Skin of body (tissue), 2 donors: ENCODE data around the gene PIK3IP1. TPM values are rescaled to one million over a fixed set of nuclear protein-coding genes. Genes with fewer than 3 reads are reported as not detected.
"Not testable (repeated sequence)": the region's sequence is repeated elsewhere in the genome, so short reads cannot be mapped to it uniquely, and the experiment has no call there.

Experiments used
- DNase-seq: peaks from one replicate; lab custom pipeline; 2025; lab: John Stamatoyannopoulos, UW
- total RNA-seq: library from RNA; depleted of rRNA; stranded (reverse); fragments of >200 nt; gene quantifications from one replicate; pipeline ENCODE4 v1.2.3, GENCODE V29; 2014

PIK3IP1 gene
- total RNA-seq, 1 donor from 2014 or later, result 14.9 TPM

GRCh38 chr22:31250740-31251600, 41.3 kb downstream of the PIK3IP1 start:
- no peak for DNase-seq

GRCh38 chr22:31248965-31249958, 43.0 kb downstream of the PIK3IP1 start:
- no peak for DNase-seq

- DNase-seq, result peak; percentile 66
Observed at GRCh38 chr22:31248138-31248745, 44.0 kb downstream of the PIK3IP1 start.

DNA sequence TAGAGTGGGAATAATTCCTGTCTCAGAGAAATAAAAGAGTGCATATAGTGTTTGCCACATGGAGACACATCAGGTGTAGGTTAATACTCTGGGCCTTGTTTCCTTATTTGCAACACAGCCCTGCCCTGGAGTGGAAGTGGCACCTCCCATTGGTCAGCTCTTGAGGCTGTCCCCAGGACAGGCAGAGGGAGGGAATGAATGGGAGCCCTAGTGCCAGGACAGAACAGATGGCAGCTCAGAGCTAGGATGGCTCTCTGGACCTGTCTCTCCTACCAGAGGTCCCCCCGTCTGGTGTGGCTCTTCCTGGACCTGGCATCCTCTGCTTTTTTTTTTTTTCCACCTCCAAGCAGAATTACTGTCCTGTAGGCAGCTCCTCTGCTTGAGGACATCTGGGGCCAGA, 44.6 kb downstream of the PIK3IP1 start:
- DNase-seq, result no peak

DNA sequence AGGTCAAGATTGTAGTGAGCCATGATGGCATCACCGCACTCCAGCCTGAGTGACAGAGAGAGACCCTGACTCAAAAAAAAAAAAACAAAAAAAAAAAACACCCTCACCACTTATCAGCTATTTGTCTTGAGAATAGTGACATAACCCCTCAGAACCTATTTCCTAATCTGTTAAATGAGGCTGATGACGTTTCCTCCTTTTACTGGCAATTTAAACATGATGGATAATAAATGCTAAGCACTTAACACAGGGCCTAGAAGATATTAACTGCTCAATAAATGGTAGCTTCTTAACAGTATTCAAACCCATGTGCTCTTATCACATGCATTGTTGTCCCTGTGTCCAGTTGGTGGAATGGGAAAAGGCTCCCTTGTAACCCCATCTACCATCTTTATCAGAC, 45.6 kb downstream of the PIK3IP1 start:
- DNase-seq, result no peak

DNA sequence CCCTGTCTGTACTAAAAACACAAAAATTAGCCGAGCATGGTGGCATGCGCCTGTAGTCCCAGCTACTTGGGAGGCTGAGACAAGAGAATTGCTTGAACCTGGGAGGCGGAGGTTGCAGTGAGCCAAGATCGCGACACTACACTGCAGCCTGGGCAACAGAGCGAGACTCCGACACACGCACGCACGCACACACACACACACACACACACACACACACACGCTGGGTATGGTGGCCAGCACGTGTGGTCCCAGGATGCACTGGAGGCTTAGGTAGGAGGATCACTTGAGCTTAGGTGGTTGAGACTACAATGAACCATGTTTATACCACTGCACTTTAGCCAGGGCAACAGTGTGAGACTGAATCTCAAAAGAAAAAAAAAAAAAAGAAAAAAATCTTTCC, 46.3 kb downstream of the PIK3IP1 start:
- not testable (repeated sequence) for DNase-seq

DNA sequence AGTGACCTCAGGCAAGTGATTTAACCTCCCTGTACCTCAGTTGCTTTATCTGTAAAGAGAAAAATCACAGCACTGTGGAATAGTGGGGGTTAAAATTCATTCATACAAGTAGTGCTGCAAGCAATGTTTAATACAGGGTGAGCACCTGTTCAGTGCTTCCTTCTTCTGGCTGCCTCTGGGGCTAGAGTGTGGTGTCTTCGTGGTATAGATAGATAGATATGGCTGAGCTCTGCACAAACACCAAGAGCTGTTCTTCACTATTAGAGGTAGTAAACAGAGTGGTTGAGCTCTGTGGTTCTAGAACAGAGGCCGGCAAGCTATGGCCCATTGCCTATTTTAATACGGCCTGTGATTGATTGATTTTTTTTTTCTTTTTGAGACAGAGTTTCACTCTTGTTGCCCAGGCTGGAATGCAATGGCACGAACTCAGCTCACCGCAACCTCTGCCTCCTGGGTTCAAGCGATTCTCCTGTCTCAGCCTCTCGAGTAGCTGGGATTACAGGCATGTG, 47.3 kb downstream of the PIK3IP1 start:
- no peak for DNase-seq

- no peak for DNase-seq
Observed at GRCh38 chr22:31244046-31244942, 48.0 kb downstream of the PIK3IP1 start.

DNA sequence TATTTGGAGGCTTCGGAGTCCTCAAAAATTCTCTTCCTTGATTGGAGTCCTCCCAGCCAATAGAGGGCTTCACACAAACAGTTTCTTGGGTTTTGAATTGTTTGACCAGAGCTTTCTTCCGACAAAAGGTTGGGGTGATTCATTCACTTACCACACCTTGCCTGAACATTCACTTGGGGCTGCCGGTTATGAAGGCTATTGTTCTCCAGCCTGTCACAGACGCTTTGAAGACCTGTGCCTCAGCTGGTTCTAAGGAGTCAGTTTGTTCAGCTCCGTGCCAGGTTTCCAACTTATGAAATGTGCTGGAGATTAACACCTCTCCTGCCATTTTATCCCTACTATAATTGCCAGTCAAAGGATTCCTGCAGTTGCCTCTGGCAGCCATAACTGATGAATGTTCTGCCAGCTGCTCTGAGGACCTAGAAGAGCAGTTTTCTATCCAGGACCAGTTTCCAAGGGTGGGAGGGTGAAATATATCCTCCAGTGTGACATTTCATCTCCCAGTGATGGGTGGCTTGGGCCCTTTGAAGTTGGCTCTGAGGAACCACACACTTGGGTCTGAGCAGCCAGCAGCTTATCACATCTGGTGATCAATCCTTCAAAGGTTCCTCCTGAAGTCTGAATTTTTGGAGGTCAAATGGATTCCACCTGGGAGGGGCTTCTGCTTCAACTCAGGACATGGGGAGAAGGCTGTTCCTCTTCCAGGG, 48.8 kb downstream of the PIK3IP1 start:
- DNase-seq, result no peak

DNA sequence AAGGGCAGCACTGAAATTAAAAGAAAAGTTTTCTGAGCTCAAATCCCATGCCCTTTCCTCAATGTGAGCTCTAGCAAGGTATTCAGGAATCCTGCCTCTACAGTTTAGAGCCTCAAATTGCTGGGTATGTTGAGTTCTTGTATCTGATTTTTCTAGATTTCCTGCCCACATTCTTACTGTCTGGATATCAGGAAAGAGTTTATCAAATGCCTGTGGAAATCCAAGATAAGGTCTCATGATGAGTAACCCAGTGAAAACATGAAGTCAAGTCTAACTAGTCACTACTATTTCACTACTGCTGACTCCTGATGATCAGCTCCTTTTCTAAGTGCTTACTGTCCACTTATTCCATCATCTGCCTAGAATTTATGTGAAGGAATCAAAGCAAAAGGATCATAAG, 50.4 kb downstream of the PIK3IP1 start:
- no peak for DNase-seq

DNA sequence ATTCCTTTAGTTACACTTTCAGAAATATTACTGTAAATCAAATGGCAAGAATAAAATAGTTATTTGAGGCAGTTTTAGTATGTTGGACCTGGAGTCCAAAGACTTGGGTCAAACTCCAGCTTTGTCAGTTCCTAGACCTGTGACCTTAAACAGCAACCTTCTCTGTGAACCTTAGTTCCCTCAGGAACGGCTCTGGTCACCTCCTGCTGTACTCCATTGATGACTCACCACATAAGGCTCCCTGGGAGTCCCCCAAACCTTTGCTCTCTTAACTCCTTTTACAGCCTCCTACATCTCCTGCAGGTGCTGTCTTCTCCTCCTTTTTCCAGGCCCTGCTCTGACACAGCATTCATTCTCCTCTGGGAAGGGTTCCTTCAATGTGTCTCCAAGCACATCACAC, 51.1 kb downstream of the PIK3IP1 start:
- DNase-seq, result no peak

- DNase-seq, result no peak
Observed at GRCh38 chr22:31239771-31240370, 52.4 kb downstream of the PIK3IP1 start.

- no peak for DNase-seq
Observed at GRCh38 chr22:31238057-31238456, 54.2 kb downstream of the PIK3IP1 start.

GRCh38 chr22:31236044-31236443, 56.2 kb downstream of the PIK3IP1 start:
- not testable (repeated sequence) for DNase-seq

DNA sequence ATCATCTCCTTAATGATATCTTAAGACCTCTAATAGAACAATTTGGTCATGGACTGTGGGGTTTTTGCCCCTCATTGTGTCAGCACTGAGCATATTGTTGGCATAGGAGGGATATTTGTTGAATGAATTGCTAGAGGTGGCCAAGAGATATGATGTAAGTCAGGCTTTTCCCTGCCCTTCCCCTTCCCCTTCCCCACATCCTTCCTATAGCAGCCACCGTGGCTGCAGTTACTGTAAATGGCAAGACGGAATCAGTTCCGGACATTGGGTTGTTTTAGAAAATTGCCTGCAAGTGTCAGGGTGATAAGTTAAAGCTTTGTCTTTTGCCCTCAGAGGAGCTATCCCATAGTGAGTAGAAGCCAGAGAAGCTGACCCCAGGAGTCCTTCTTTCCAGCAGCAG, 57.2 kb downstream of the PIK3IP1 start:
- no peak for DNase-seq

- DNase-seq, result no peak
Observed at GRCh38 chr22:31233001-31233400, 59.3 kb downstream of the PIK3IP1 start.
